K562 (cell line): ENCODE results near the gene SFTPB. TPM values are rescaled to one million over a fixed set of nuclear protein-coding genes. Genes with fewer than 3 reads are reported as not detected.
A peak's percentile ranks its signal among the peaks of the same experiment; 100 is the strongest.

Experiments used
- ATAC-seq: fragments of 200-7000 bp; cut with Tn5 transposase; 3 replicates; pipeline ENCODE4 v1.9.1; 2020; ENCODE audit warnings: moderate library complexity
- BruUV-seq: library from RNA; stranded (reverse); fragments of 400-500 nt; replicated peaks from 2 replicates; lab custom pipeline; 2021; lab: Mats Ljungman, UMichigan
- CTCF ChIA-PET: fragments of 300-600 bp; formaldehyde crosslinking; extraction: SDS; loops from one replicate; lab custom pipeline; 2021; ENCODE audit warnings: low intra/inter-chr PET ratio; lab: Yijun Ruan, JAX
- POLR2A ChIA-PET: fragments of 300-600, 350-650 bp; sonication (Branson Sonifier 250); formaldehyde crosslinking; extraction: SDS; loops from one replicate; lab custom pipeline; 2021; ENCODE audit warnings: antibody characterized with exemption, inconsistent platforms; lab: Yijun Ruan, JAX
- DNase-seq, 4 experiments: peaks; one replicate each; pipeline versions ENCODE4 v3.0.0 to v3.0.0-alpha.2; 2011 to 2018; ENCODE audit warnings: low spot score in 3 of 4, mixed read lengths in 3 of 4; ENCODE audit errors: extremely low read depth in 1 of 4
- FAIRE-seq: peaks from 2 replicates; lab custom pipeline; 2011; peaks lifted over from hg19 to GRCh38; lab: Jason Lieb, UNC
- H2AFZ ChIP-seq: 2 replicates; pipeline ENCODE4 v1.6.0; 2011; ENCODE audit warnings: low read depth, low read length, control low read depth, inconsistent platforms
- H3K27ac ChIP-seq: fragments of 200-600 bp; 3 replicates; pipeline ENCODE4 v1.8.0; 2011; ENCODE audit warnings: low read depth, mild to moderate bottlenecking, control low read depth, inconsistent platforms, low read length, moderate library complexity, mixed read lengths; ENCODE audit errors: extremely low read depth
- H3K27me3 ChIP-seq, 2 experiments: fragments of 300-600 bp in 1 of 2; 2 replicates in 1 of 2; 3 replicates in 1 of 2; pipeline versions ENCODE4 v1.6.0 to v1.8.0; 2011; ENCODE audit warnings: inconsistent platforms in 2 of 2, low read length in 2 of 2, mild to moderate bottlenecking in 1 of 2, mixed read lengths in 1 of 2, moderate library complexity in 1 of 2; ENCODE audit not compliant: control insufficient read depth in 2 of 2, insufficient read depth in 2 of 2
- H3K36me3 ChIP-seq: fragments of 300-600 bp; 3 replicates; pipeline ENCODE4 v1.8.0; 2011; ENCODE audit warnings: mild to moderate bottlenecking, low read length, inconsistent platforms; ENCODE audit not compliant: control insufficient read depth, insufficient read depth
- H3K4me1 ChIP-seq, 2 experiments: fragments of 200-600 bp in 1 of 2; replicated peaks in 1 of 2; 2 replicates in 1 of 2; 3 replicates in 1 of 2; pipeline versions ENCODE4 v1.5.1 to v1.8.0; 2011; ENCODE audit warnings: inconsistent platforms in 2 of 2, low read length in 2 of 2, mild to moderate bottlenecking in 1 of 2, mixed read lengths in 1 of 2, moderate library complexity in 1 of 2; ENCODE audit not compliant: control insufficient read depth in 2 of 2, insufficient read depth in 2 of 2
- H3K4me2 ChIP-seq: 2 replicates; pipeline ENCODE4 v1.6.1; 2011; ENCODE audit warnings: low read length, control low read depth, inconsistent platforms, mixed read lengths; ENCODE audit not compliant: insufficient read depth
- H3K4me3 ChIP-seq: fragments of 200-600 bp; sonication (generic), shearing (Covaris generic); 2 replicates; pipeline ENCODE4 v1.5.1; 2016; ENCODE audit warnings: control low read depth, inconsistent platforms
- H3K79me2 ChIP-seq: fragments of 200-600 bp; 3 replicates; pipeline ENCODE4 v1.8.0; 2011; ENCODE audit warnings: low read length, inconsistent platforms; ENCODE audit not compliant: control insufficient read depth, insufficient read depth
- H3K9ac ChIP-seq, 2 experiments: 2 replicates each; pipeline versions ENCODE4 v1.6.0 to v1.6.1; 2011; ENCODE audit warnings: low read depth in 2 of 2, low read length in 2 of 2, control low read depth in 1 of 2, inconsistent platforms in 1 of 2, mild to moderate bottlenecking in 1 of 2, mixed read lengths in 1 of 2; ENCODE audit not compliant: insufficient read depth in 1 of 2
- H3K9me1 ChIP-seq: one replicate; pipeline ENCODE4 v1.6.0; 2011; ENCODE audit warnings: inconsistent platforms, mild to moderate bottlenecking, low read length, moderate library complexity; ENCODE audit not compliant: control insufficient read depth, insufficient read depth
- H3K9me3 ChIP-seq: replicated peaks from 2 replicates; pipeline ENCODE4 v1.5.1; 2011; ENCODE audit warnings: low read depth, low read length, inconsistent platforms; ENCODE audit not compliant: control insufficient read depth, insufficient read depth
- H4K20me1 ChIP-seq: replicated peaks from 2 replicates; pipeline ENCODE4 v1.6.1; 2011; ENCODE audit warnings: low read length, inconsistent platforms, mixed read lengths; ENCODE audit not compliant: control insufficient read depth, insufficient read depth
- BRD9 ChIP-seq: fragments of 450-650 bp; IDR thresholded peaks from 2 replicates; pipeline ENCODE4 v1.6.1; 2018; ENCODE audit warnings: low read depth; ENCODE audit not compliant: partially characterized antibody
- DPF2 ChIP-seq: fragments of 450-650 bp; IDR thresholded peaks from 2 replicates; pipeline ENCODE4 v1.6.1; 2016
- RNF219 ChIP-seq: fragments of 250-450 bp; sonication (Bioruptor Pico); IDR thresholded peaks from 2 replicates; pipeline ENCODE4 v1.5.0; 2022; ENCODE audit warnings: mild to moderate bottlenecking
- SPI1 ChIP-seq: IDR thresholded peaks from 2 replicates; pipeline ENCODE4 v1.6.1; 2011; ENCODE audit warnings: low read depth, low read length, control low read depth, borderline replicate concordance
- ZEB2 ChIP-seq: fragments of 450-650 bp; IDR thresholded peaks from 2 replicates; pipeline ENCODE4 v1.6.1; 2016
- WGBS: fragments of 100-300 bp; shearing (Covaris generic); methylation state at CpG from one replicate; pipeline ENCODE4 v1.1.6; 2016; ENCODE audit warnings: low coverage, mixed read lengths; ENCODE audit not compliant: insufficient coverage; ENCODE audit errors: missing lambda C conversion rate; 5-methylcytosine and 5-hydroxymethylcytosine counted together
- in situ Hi-C: fragments of 300-500 bp; cut with MboI; formaldehyde crosslinking; loops from 4 replicates; pipeline ENCODE4 v1.15.0; 2018; ENCODE audit warnings: inconsistent platforms, mixed read lengths
- intact Hi-C: fragments of 100-400 bp; cut with micrococcal nuclease; formaldehyde crosslinking; loops from 2 replicates; pipeline ENCODE4 v1.14.2; 2022
- polyA plus RNA-seq, 8 experiments: library from polyadenylated mRNA; depleted of rRNA in 4 of 8; stranded (reverse) in 5 of 8; unstranded in 3 of 8; fragments of >200 nt; fragmentation: Nextera tagmentation in 2 of 8; fragmentation: Illumina TruSeq in 1 of 8; extraction: Ambion mirVana in 2 of 8; extraction: Trizol in 1 of 8; gene quantifications; 2 replicates each; pipeline versions ENCODE4 v1.2.1 to v1.2.3, GENCODE V29; 2011 to 2014; ENCODE audit warnings: inconsistent platforms in 1 of 8, missing spikeins in 1 of 8
- total RNA-seq, 7 experiments: library from RNA; depleted of rRNA in 6 of 7; stranded (reverse); fragments of >200 nt in 6 of 7; fragmentation: Illumina TruSeq in 2 of 7; extraction: Trizol in 2 of 7; gene quantifications; 2 replicates each; pipeline versions ENCODE4 v1.2.1 to v1.2.3, GENCODE V29; 2011 to 2021; ENCODE audit warnings: low replicate concordance in 1 of 7

The SFTPB gene
- total and polyA plus RNA-seq, 9 of the 15 experiments (the other 6 are each of a cell fraction or from before 2014, with no cell fraction given): 0.03 to 7.0 TPM; not detected in 7

GRCh38 chr2:85695691-85696668, 28.0 kb upstream of the SFTPB start:
- Histone ChIP-seq H3K9me1 (no peaks in the 10 kb centered on the region), H3K4me2 (no peak overlapping the region), H2AFZ (no peak overlapping the region), H3K79me2 (no peaks in the 10 kb centered on the region), H3K27me3 (peaks cover 7 to 12% of the 10 kb centered on the region in 2 experiments; a peak in 3 of 5 replicates), H3K27ac (no peak overlapping the region), H3K4me1 (peaks cover 0 to 9% of the 10 kb centered on the region in 2 experiments; a peak in 2 of 5 replicates), H3K9ac (no peak overlapping the region), H3K4me3 (no peak overlapping the region), H3K36me3 (no peaks in the 10 kb centered on the region), H4K20me1 (no peaks in the 10 kb centered on the region), H3K9me3 (no peaks in the 10 kb centered on the region)
- BruUV-seq: no TSS peak
- CTCF ChIA-PET: no interaction called here
- peak; percentile 32 for FAIRE-seq
- intact Hi-C loops (no loop called here), in situ Hi-C loops (no loop called here)
- POLR2A ChIA-PET: interaction anchor here (0.6 to 1.1 kb wide), 2 partner anchors 9 to 68 kb away, joined by 3 to 4 read pairs; no protein-coding TSS in a partner anchor
- 20% methylated on average over 11 of the region's 12 CpGs for WGBS
- no peak for ATAC-seq
- DNase-seq: no peak
- TF ChIP-seq BRD9 (no peak), DPF2 (no peak), SPI1 (peak; percentile 37; the same call in 1 of the 2 replicates), RNF219 (CRISPR knock-in tag) (no peak), ZEB2 (0 out of 2 replicates have a peak, but pooled peaks have one; percentile 26)
